ENCODE measurements around the gene TNC. TPM values are rescaled to one million over a fixed set of nuclear protein-coding genes. Genes with fewer than 3 reads are reported as not detected.

The TNC gene
- total and polyA plus RNA-seq, 10 of the 15 experiments (the other 5 are each of a cell fraction or from before 2014, with no cell fraction given) = 0.05 to 4.2 (median 0.14) TPM

DNA sequence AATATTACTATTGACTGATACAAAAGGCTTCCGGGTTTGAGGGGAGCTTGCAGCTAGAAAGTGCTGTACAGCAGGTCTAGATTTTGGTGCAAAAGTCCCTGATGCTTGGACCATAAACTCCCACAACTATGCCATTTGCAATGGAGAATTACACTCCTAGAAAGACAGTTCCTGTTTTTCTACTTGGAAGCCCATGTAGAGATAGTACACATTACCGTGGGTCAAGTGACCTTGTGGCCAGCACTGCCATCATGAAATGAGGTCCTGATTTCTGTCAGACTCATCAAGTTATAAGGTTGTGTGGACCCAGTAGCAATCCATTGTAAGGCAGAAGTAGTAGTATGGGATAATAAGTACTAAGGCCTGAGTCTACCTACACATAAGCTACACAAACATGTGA, 144.7 kb downstream of the TNC start:
- Histone ChIP-seq H3K4me2 (ENCODE audit: control insufficient read depth, insufficient read depth) (no peak overlapping the region), H3K4me3 (no peak overlapping the region), H3K9ac (ENCODE audit: control insufficient read depth, insufficient read depth, low read length) (no peak overlapping the region), H3K36me3 (ENCODE audit: control insufficient read depth in 2 of 2, insufficient read depth in 2 of 2, low read length in 1 of 2) (no peaks in the 10 kb centered on the region), H2AFZ (ENCODE audit: control insufficient read depth, low read depth, low read length) (no peak overlapping the region), H3K27ac (ENCODE audit: control insufficient read depth, insufficient read depth) (no peak overlapping the region), H3K9me3 (replicated peaks; ENCODE audit: control insufficient read depth, insufficient read depth, low read length) (no peaks in the 10 kb centered on the region), H4K20me1 (ENCODE audit: control insufficient read depth, insufficient read depth) (no peaks in the 10 kb centered on the region; the same call in 1 of the 2 replicates), H3K27me3 (replicated peaks in 1 of 2; ENCODE audit: control insufficient read depth in 2 of 2, insufficient read depth in 2 of 2, low read length in 1 of 2) (no peaks in the 10 kb centered on the region; a peak in 1 of 4 replicates), H3K79me2 (ENCODE audit: control insufficient read depth, insufficient read depth, low read length) (no peaks in the 10 kb centered on the region), H3K4me1 (ENCODE audit: control insufficient read depth, insufficient read depth, low read length) (no peaks in the 10 kb centered on the region)
- WGBS (ENCODE audit: insufficient coverage, insufficient replicate concordance, low lambda C conversion rate, missing lambda C conversion rate) = 28% methylated on average over 2 of the region's 2 CpGs
- in situ Hi-C loops (cut with MboI) = no loop called here
- BruUV-seq (replicated peaks) = no TSS peak
- DNase-seq (ENCODE audit: low read depth, low spot score) (no peak), ATAC-seq (no peak), FAIRE-seq (no peak)
- intact Hi-C loops (cut with micrococcal nuclease; ENCODE audit: unreplicated experiment) = no loop called here
- RAD21 ChIA-PET (ENCODE audit: unreplicated experiment) = no interaction called here
- POLR2A ChIA-PET = no interaction called here
- SMC1A ChIA-PET (ENCODE audit: uncharacterized antibody, unreplicated experiment) = interaction anchor here (1.2 to 1.8 kb wide), 3 partner anchors 9 to 18 kb away, joined by 3 to 6 read pairs (median 4); no protein-coding TSS in a partner anchor
- TF ChIP-seq POLR2A (IDR thresholded peaks at IDR 0.05; ENCODE audit: low read depth, low read length) (no peak), PBX3 (IDR thresholded peaks at IDR 0.05; ENCODE audit: insufficient replicate concordance, low read depth, low read length) (no peak), SPI1 (IDR thresholded peaks at IDR 0.05; ENCODE audit: borderline replicate concordance, insufficient read depth, low read depth, low read length) (0 out of 2 replicates have a peak, but pooled peaks have one; percentile 18), CHD2 (IDR thresholded peaks at IDR 0.05; ENCODE audit: borderline replicate concordance, low read depth, low read length) (no peak), NBN (IDR thresholded peaks at IDR 0.05) (no peak)
- TF ChIP-seq, protein P1, sequence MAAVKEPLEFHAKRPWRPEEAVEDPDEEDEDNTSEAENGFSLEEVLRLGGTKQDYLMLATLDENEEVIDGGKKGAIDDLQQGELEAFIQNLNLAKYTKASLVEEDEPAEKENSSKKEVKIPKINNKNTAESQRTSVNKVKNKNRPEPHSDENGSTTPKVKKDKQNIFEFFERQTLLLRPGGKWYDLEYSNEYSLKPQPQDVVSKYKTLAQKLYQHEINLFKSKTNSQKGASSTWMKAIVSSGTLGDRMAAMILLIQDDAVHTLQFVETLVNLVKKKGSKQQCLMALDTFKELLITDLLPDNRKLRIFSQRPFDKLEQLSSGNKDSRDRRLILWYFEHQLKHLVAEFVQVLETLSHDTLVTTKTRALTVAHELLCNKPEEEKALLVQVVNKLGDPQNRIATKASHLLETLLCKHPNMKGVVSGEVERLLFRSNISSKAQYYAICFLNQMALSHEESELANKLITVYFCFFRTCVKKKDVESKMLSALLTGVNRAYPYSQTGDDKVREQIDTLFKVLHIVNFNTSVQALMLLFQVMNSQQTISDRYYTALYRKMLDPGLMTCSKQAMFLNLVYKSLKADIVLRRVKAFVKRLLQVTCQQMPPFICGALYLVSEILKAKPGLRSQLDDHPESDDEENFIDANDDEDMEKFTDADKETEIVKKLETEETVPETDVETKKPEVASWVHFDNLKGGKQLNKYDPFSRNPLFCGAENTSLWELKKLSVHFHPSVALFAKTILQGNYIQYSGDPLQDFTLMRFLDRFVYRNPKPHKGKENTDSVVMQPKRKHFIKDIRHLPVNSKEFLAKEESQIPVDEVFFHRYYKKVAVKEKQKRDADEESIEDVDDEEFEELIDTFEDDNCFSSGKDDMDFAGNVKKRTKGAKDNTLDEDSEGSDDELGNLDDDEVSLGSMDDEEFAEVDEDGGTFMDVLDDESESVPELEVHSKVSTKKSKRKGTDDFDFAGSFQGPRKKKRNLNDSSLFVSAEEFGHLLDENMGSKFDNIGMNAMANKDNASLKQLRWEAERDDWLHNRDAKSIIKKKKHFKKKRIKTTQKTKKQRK (IDR thresholded peaks at IDR 0.05; ENCODE audit: low read depth, low read length) = no peak
- CTCF ChIA-PET = interaction anchor here (1.2 to 1.4 kb wide), 2 partner anchors 13 to 59 kb away, joined by 3 to 6 read pairs; no protein-coding TSS in a partner anchor
